Measurements from ENCODE around the gene FAM210B. TPM values are rescaled to one million over a fixed set of nuclear protein-coding genes. Genes with fewer than 3 reads are reported as not detected.
A peak's percentile ranks its signal among the peaks of the same experiment; 100 is the strongest.

FAM210B gene
- total and polyA plus RNA-seq, 2 of the 13 experiments (the other 11 are each of a cell fraction or from before 2014, with no cell fraction given), result 75.9 to 107 TPM

DNA sequence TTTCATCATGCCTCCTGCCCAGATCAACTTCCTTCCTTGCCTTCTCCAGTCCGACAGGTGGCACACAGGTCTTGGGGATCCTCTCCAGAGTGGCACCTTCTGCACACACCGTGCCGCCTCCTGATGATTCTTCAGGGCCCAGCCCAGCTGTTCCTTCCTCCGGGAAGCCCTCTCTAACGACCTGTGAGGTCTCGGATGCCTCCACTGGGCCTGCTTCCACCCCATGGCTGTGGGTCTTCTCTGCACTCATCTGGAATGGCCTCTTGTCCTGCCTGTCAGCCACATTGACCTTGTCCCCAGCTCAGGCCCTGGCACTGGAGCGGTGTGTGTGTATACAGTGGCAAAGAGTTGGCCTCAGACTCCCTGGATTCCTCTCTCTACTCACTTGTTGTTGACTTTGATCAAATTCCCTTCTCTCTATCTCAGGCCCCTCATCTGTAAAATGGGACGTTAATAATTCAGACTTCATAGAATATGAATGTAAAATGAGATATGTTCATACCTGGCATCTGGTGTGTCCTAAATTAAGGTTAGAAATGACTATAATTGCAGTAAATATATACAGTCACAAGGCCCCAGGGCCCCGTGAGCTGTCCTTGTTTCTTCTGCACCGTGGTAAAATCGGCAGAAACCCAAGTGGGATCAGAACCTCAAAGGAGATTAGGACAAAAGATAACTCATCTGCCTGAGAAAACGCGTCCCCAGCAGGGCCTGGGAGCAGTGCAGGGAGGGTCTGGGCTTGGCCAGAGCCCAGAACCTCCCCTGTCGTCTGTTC lies 1.5 kb downstream of the FAM210B start (continued):
- TF ChIP-seq, protein P1, sequence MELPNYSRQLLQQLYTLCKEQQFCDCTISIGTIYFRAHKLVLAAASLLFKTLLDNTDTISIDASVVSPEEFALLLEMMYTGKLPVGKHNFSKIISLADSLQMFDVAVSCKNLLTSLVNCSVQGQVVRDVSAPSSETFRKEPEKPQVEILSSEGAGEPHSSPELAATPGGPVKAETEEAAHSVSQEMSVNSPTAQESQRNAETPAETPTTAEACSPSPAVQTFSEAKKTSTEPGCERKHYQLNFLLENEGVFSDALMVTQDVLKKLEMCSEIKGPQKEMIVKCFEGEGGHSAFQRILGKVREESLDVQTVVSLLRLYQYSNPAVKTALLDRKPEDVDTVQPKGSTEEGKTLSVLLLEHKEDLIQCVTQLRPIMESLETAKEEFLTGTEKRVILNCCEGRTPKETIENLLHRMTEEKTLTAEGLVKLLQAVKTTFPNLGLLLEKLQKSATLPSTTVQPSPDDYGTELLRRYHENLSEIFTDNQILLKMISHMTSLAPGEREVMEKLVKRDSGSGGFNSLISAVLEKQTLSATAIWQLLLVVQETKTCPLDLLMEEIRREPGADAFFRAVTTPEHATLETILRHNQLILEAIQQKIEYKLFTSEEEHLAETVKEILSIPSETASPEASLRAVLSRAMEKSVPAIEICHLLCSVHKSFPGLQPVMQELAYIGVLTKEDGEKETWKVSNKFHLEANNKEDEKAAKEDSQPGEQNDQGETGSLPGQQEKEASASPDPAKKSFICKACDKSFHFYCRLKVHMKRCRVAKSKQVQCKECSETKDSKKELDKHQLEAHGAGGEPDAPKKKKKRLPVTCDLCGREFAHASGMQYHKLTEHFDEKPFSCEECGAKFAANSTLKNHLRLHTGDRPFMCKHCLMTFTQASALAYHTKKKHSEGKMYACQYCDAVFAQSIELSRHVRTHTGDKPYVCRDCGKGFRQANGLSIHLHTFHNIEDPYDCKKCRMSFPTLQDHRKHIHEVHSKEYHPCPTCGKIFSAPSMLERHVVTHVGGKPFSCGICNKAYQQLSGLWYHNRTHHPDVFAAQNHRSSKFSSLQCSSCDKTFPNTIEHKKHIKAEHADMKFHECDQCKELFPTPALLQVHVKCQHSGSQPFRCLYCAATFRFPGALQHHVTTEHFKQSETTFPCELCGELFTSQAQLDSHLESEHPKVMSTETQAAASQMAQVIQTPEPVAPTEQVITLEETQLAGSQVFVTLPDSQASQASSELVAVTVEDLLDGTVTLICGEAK (IDR thresholded peaks at IDR 0.05), result no peak
- TF ChIP-seq, protein P1 (CRISPR knock-in tag; IDR thresholded peaks at IDR 0.05), result peak; percentile 76; the same call in 1 of the 2 replicates
- TF ChIP-seq, protein P2, sequence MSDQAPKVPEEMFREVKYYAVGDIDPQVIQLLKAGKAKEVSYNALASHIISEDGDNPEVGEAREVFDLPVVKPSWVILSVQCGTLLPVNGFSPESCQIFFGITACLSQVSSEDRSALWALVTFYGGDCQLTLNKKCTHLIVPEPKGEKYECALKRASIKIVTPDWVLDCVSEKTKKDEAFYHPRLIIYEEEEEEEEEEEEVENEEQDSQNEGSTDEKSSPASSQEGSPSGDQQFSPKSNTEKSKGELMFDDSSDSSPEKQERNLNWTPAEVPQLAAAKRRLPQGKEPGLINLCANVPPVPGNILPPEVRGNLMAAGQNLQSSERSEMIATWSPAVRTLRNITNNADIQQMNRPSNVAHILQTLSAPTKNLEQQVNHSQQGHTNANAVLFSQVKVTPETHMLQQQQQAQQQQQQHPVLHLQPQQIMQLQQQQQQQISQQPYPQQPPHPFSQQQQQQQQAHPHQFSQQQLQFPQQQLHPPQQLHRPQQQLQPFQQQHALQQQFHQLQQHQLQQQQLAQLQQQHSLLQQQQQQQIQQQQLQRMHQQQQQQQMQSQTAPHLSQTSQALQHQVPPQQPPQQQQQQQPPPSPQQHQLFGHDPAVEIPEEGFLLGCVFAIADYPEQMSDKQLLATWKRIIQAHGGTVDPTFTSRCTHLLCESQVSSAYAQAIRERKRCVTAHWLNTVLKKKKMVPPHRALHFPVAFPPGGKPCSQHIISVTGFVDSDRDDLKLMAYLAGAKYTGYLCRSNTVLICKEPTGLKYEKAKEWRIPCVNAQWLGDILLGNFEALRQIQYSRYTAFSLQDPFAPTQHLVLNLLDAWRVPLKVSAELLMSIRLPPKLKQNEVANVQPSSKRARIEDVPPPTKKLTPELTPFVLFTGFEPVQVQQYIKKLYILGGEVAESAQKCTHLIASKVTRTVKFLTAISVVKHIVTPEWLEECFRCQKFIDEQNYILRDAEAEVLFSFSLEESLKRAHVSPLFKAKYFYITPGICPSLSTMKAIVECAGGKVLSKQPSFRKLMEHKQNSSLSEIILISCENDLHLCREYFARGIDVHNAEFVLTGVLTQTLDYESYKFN (CRISPR knock-in tag; conservative IDR thresholded peaks at IDR 0.05), result peak; percentile 33; the same call in 1 of the 2 replicates
- no peak for TF ChIP-seq PITX1 (CRISPR knock-in tag; IDR thresholded peaks at IDR 0.05)
- TF ChIP-seq, protein P3, sequence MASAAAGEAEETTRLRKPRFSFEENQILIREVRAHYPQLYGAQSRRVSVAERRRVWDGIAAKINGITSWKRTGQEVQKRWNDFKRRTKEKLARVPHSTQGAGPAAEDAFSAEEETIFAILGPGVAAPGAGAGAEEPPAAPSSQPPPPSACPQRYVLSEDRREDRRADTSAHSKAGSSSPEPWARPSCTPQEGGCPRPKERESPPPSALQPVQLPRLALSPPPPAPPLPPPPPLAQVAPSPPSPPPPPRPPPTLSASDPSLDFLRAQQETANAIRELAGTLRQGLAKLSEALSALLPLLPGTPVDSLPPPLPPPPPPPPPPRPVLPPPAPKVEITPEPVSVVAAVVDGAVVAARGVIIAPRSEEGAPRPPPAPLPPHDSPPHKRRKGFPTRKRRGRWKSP (CRISPR knock-in tag; IDR thresholded peaks at IDR 0.05), result peak; percentile 29; the same call in 1 of the 2 replicates
- no peak for TF ChIP-seq ZFP37 (CRISPR knock-in tag; IDR thresholded peaks at IDR 0.05; ENCODE audit: borderline replicate concordance)
- TF ChIP-seq SKI (IDR thresholded peaks at IDR 0.05; ENCODE audit: partially characterized antibody), result peak; percentile 52
- TF ChIP-seq MYC (CRISPR knock-in tag; IDR thresholded peaks at IDR 0.05; ENCODE audit: borderline replicate concordance), result no peak
- TF ChIP-seq ZBTB8A (CRISPR knock-in tag; IDR thresholded peaks at IDR 0.05; ENCODE audit: borderline replicate concordance, low read depth), result peak; percentile 78; the same call in 1 of the 2 replicates
- TF ChIP-seq, protein P4, sequence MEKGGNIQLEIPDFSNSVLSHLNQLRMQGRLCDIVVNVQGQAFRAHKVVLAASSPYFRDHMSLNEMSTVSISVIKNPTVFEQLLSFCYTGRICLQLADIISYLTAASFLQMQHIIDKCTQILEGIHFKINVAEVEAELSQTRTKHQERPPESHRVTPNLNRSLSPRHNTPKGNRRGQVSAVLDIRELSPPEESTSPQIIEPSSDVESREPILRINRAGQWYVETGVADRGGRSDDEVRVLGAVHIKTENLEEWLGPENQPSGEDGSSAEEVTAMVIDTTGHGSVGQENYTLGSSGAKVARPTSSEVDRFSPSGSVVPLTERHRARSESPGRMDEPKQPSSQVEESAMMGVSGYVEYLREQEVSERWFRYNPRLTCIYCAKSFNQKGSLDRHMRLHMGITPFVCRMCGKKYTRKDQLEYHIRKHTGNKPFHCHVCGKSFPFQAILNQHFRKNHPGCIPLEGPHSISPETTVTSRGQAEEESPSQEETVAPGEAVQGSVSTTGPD (CRISPR knock-in tag; IDR thresholded peaks at IDR 0.05), result no peak
